Upper lobe of left lung (tissue), 4 donors: ENCODE data around the gene ENAH.
A peak's percentile ranks its signal among the peaks of the same experiment; 100 is the strongest.

Experiments
- POLR2AphosphoS5 ChIP-seq, 2 donors: sonication (generic); formaldehyde crosslinking; IDR thresholded peaks; one replicate each; pipeline ENCODE4 v1.5.1; 2017; ENCODE audit warnings: antibody characterized with exemption in 2 of 2
- TF ChIP-seq, protein P1 (sequence below), 6 experiments: fragments of 450-650 bp in 4 of 6; fragments of 200-600 bp in 2 of 6; sonication (generic) in 2 of 6; IDR thresholded peaks; one replicate each; pipeline ENCODE4 v1.5.1; 2016 to 2019; ENCODE audit warnings: antibody characterized with exemption in 6 of 6

- TF ChIP-seq, protein P1, sequence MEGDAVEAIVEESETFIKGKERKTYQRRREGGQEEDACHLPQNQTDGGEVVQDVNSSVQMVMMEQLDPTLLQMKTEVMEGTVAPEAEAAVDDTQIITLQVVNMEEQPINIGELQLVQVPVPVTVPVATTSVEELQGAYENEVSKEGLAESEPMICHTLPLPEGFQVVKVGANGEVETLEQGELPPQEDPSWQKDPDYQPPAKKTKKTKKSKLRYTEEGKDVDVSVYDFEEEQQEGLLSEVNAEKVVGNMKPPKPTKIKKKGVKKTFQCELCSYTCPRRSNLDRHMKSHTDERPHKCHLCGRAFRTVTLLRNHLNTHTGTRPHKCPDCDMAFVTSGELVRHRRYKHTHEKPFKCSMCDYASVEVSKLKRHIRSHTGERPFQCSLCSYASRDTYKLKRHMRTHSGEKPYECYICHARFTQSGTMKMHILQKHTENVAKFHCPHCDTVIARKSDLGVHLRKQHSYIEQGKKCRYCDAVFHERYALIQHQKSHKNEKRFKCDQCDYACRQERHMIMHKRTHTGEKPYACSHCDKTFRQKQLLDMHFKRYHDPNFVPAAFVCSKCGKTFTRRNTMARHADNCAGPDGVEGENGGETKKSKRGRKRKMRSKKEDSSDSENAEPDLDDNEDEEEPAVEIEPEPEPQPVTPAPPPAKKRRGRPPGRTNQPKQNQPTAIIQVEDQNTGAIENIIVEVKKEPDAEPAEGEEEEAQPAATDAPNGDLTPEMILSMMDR (IDR thresholded peaks at IDR 0.05): peak in 1 of 6 experiments; percentile 17
- no peak for TF ChIP-seq POLR2AphosphoS5 (IDR thresholded peaks at IDR 0.05)
These were observed 80.5 kb downstream of the ENAH start for GRCh38 chr1:225572422-225572821.
